HG03060 (cell line): Measurements from ENCODE around the gene ACY1.

ENCODE experiments used
- ATAC-seq: cut with Tn5 transposase; IDR thresholded peaks from one replicate; pipeline ENCODE4 v1.9.1; 2021; ENCODE audit warnings: low read depth, moderate number of reproducible peaks; ENCODE audit not compliant: unreplicated experiment

The ACY1 gene

GRCh38 chr3:51962854-51963530, 20.3 kb upstream of the ACY1 start:
- ATAC-seq = no peak

- no peak for ATAC-seq
Measured at GRCh38 chr3:51963951-51964451, 19.3 kb upstream of the ACY1 start.

- ATAC-seq = no peak
Measured at GRCh38 chr3:51964521-51964920, 18.8 kb upstream of the ACY1 start.

GRCh38 chr3:51966016-51966415, 17.3 kb upstream of the ACY1 start:
- no peak for ATAC-seq

GRCh38 chr3:51966486-51966885, 16.8 kb upstream of the ACY1 start:
- no peak for ATAC-seq

GRCh38 chr3:51966922-51967383, 16.4 kb upstream of the ACY1 start:
- ATAC-seq = no peak

GRCh38 chr3:51967384-51968169, 15.8 kb upstream of the ACY1 start, which contains the start of gene PCBP4:
PCBP4 (minus strand) TSS chr3:51967454; CDS start chr3:51961240, 6,214 bp downstream.
- no peak for ATAC-seq

- ATAC-seq = no peak
Measured at GRCh38 chr3:51968170-51968775, 15.1 kb upstream of the ACY1 start.

GRCh38 chr3:51968883-51969678, 14.3 kb upstream of the ACY1 start:
- no peak for ATAC-seq

GRCh38 chr3:51969841-51970240, 13.5 kb upstream of the ACY1 start:
- no peak for ATAC-seq

GRCh38 chr3:51970606-51971300, 12.6 kb upstream of the ACY1 start:
- ATAC-seq = no peak

GRCh38 chr3:51971350-51971749, 12.0 kb upstream of the ACY1 start:
- no peak for ATAC-seq

- no peak for ATAC-seq
Measured at GRCh38 chr3:51974277-51974962, 8.9 kb upstream of the ACY1 start.

- ATAC-seq = no peak
Measured at GRCh38 chr3:51974963-51975851, 8.1 kb upstream of the ACY1 start, which contains the start of gene ABHD14A. ABHD14A (plus strand) TSS chr3:51975064; CDS start chr3:51975136, 72 bp downstream.

- no peak for ATAC-seq
Measured at GRCh38 chr3:51975852-51976549, 7.3 kb upstream of the ACY1 start.

- ATAC-seq = no peak
Measured at GRCh38 chr3:51977446-51978142, 5.7 kb upstream of the ACY1 start.

GRCh38 chr3:51978143-51978502, 5.2 kb upstream of the ACY1 start:
- no peak for ATAC-seq
